Stimulated activated CD4-positive, alpha-beta T cell treated with anti-CD3 and anti-CD28 coated beads, Interleukin-15, amount 100 ng/mL, for 24 hours (primary cell): ENCODE results near the gene ASB18.

ENCODE experiments used
- DNase-seq: peaks from one replicate; pipeline ENCODE4 v3.0.0-alpha.2; 2020

ASB18 gene

DNA sequence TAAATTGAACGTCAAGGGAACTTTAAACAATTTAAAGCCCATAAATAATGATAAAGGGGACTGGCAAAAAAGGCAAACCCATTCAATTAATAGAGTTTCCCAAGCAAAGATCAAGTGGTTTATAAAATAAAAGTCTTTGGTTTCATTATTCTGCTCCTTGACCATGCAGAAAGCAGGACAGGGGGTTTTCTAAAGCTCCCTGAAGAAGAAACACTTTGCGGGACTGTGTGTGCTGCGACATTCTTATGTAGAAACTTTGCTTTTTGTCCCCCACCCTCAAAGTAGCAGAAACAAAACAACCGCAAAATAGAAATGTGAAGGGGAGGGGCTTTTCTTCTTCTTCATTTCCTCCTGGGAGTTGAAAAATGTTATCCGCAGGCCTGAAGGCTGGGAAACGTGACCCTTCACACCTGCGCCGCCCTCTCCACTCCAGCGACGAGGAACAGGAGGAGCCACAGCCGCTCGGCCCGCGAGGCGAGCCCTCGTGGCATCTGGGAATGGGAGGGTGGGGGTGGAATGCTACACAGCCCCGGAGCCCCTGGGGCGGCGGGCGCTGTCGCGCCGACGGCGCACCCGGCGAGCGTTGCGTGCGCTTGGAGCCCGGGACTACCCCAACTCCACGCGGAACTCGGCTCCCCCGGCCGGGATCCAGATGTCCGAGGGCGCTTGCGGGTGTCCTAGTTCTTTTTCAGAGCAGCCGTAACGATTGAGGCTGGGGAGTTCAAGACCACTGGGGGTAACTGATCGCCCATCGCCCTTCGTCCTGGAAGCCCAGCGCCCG, 91.8 kb downstream of the ASB18 start:
- no peak for DNase-seq

GRCh38 chr2:236171680-236172254, 92.4 kb downstream of the ASB18 start:
- DNase-seq: no peak

GRCh38 chr2:236171181-236171679, 93.0 kb downstream of the ASB18 start:
- DNase-seq: no peak

DNA sequence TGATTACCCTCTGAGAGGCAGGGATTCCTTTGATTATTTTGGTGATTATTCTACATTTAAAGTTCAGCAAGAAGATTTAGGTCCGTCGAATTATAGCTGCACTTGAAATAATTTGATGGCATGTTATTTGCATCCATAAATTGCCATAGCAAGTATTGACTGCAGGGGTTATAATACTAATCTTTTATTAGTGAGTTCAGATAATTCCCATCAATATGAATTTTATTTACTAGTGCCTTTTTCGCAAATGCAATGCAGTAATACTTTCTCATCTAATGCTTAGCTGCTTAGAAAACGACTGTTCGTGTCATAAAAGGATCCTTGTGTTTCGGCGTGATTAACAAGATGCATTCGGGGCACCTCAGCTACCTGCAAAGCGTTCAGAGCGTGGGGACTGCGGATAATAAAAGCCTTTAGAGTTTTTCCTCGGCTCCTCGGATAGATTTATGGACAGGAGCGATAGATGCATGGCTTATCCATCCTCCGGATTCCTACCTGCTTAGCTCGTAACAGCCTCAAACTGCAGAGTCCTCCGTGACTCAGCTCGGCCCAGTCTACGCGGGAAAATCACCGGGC, 93.5 kb downstream of the ASB18 start:
- no peak for DNase-seq

DNA sequence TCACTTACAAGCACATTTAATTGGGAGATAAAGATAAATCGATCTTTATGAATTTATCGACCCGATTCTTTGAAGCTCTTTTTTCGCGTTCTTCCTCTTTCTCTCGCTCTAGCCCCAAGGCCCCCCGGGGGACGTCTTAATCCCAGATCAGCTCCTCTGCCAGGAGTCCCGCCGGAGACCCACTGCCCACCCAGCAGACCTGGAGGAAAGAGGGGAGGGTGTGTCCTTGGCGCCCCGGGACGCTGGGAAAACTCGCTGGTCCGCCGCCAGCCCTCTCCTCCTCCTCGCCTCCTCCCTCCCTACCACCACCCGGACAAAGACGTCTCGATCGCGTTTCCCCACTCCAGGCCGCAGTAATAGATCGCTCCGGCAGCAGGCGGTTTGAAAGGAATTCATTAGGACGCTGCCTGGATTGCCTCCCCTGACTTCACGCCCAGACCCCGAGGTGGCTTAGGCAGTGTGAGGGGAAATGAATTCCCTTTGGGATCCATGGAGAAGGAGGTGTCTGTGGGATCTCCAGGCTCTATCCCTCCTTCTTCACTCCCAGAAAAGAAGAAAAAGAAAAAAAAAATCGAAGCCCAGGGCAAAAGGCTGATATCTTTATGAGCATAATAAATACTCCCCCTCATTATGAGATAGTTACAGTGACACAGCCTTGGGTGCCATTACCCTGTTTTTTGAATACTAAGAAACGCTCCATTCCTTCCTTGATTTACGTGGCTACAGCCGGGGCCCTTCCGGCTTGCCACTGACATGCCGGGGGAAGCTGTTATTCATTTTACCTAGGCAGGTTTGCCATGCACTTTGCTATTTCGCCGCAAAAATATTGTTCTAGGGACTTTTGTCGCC, 94.2 kb downstream of the ASB18 start:
- no peak for DNase-seq

DNA sequence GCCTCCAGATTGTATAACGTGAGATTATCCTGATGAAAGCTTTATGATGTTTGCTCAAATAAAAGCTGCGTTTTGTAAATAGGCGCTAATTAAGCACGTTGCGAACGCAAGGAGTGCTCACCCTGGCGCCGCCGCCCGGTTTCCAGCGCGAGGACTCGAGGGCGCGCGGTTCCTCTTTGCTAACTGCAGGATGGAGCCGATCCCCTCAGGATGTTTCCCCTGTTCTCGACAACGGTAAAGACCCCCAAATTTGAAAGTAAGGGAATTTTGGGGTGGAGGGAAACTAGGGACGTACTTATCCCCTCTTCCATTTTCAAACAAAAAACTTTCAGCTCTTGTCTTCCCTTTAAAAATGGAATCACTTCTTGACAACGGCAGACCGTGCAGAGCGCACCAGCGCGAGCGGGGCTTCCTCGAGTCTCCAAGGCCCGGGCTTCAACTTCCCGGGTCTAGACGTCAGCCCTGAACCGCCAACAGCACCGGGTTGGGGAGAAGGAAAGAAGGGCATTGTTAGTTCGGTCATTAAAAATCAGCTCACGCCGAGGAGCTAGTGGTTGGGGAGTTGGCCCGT, 95.0 kb downstream of the ASB18 start:
- no peak for DNase-seq

GRCh38 chr2:236168110-236169080, 95.8 kb downstream of the ASB18 start, which contains the start of gene GBX2:
GBX2 (minus strand) TSS chr2:236168386; CDS start chr2:236167971, 415 bp downstream.
- no peak for DNase-seq

DNA sequence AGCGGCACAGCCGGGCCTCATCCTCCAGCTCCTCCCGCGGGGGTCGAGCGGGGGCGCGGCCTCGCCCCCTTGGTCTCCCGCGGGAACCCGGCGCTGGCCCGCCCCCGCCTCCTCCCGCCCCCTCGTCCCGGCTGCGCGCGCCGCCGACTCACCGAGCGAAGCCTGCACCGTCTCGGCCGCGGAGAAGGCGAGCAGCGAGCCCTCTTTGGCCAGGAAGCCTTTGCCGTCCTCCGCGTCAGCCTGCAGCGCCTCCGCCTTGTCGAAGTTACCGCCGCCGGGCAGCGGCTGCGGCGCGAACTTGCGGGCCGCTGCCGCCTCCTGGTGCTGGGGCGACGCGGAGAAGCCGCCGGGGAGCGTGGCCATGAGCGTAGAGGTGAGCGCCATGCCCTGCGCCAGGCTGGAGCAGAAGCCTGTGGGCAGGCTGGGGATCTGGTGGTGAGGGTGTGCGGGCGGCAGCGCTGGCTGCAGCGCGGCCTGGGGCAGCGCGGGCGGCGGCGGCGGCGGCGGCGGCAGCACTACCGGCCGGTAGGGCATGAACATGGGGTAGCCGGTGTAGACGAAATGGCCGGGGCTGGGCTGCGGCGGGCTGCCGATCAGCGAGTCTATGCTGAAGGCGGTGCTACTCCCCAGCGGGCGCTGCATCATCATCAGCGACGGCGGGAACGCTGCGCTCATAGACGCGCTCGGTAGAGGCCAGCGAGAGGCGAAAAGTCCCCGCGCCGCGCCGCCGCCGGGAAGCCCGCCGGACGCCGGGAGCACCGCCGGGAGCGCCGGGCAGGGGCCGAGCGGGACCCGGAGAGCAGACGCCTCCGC, 96.7 kb downstream of the ASB18 start:
- no peak for DNase-seq

GRCh38 chr2:236166796-236167296, 97.4 kb downstream of the ASB18 start:
- DNase-seq: no peak

- no peak for DNase-seq
Measured at GRCh38 chr2:236165842-236166795, 98.1 kb downstream of the ASB18 start.

DNA sequence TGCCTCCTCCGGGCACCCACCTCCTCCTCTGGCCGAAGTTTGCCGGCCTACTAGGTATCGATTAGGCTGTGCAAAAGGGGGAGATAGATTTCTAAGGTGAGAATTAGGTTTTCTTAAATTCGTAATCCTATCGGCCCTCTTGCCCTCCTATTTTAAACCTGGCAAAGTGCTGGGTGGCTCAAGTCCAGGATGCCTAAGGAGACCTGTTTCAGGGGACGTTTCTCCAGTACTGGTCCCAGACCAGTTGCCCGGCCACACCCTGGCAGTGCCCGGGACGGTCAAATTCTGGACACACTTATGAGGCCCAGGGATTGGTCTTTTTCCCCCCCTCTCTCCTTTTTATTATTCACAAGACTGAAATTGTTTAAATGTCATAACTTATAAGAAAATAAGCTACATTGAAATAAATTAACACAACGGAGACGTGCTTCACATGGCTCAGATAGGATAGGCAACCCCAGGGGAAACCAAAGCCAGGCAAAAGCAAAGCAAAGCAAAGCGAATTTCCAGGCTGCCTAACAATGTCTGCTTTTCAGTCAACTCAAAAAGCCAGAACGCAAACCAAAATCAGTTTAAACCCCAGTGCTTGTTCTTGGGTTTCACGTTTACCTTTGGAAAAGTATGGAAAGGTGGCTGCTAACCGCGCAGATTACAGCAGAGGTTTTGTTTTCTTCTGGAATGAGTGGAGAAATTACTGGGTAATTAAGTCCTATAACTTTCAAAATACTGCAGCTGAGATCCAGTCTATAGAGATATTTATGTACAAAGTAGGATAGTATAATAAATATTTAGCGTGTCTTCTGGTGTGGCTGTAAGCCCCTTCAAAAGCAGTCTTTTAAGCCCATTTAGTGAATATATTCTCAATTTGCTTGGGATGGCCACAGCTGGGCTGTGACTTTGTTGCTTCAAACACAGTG, 99.0 kb downstream of the ASB18 start:
- no peak for DNase-seq

GRCh38 chr2:236164201-236164924, 99.8 kb downstream of the ASB18 start:
- no peak for DNase-seq

DNA sequence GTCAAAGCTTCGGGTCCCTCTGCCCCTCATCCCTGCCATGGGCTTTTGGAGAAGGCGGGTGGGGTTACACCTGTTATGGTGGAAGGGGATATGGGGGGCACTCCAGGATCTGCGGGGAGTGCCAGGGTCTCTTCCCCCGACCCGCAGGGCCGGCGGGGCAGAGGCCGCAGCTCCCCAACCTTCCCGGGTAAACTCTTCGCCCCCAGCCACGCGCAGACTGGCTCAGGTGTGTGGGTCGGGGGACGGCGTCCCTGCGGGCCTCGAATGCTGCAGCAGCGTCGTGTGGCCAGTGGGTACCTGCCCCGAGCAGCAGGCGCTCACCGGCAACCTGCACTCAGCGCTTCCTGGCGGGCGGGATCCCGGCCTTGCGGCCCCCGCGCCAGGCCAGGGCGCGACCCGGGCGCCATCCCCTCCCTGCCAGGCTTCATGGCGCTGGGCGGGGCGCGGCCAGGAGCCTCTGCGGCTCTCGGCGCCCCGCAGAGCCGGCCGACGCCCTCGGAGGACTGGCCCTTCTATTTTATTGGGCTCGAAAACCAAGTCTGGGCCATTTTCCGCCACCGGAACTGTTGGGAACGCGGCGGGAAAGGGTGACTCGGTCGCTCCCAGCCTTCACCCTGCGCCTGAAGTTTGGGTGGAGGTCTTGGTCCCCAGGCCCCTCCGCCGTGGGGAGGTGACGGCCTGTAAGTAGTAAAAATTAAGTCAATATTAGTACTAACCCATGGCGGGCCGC, 100.6 kb downstream of the ASB18 start:
- DNase-seq: no peak

- no peak for DNase-seq
Measured at GRCh38 chr2:236162882-236163470, 101.2 kb downstream of the ASB18 start.

DNA sequence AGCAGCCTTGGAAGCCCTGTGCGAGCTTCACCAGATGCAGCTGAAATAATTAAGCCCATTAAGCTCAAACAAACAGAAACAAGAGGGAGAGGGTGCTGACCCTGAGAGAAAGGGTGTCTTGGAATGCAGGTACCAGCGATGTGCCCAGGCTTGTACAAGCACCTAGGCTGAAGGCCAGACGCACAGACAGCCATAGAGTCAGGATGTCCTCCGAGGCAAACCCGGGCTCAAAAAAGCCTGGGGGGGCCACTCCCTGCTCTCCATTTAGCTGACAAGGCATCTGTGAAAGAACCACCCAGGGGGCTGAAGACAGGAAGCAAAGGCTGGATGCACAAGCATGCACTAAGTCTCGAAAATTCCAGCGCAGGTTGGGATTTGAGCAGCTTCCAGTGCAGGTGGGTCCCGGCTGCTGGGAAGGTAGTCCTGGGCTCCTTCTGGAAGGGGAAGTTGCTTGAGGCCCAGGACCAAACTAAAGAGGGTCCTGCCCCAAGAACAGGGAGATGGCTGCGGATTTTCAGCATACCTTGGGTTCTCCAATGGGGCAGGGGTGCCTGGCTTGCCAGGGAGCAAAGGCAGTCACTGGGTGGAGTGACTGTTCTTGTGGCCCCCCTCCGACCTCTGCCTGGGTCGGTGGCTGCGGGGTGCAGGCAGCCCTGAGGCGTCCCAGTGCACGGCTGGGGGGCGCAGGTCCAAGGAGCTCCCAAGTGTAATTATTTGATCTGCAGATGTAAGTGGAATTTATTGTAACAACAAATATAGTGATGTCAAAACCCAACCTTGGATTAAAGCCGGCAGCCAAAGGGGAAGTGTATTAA, 102.0 kb downstream of the ASB18 start:
- no peak for DNase-seq
